ENCODE measurements around the gene PLXND1.

- TF ChIP-seq, protein P1, sequence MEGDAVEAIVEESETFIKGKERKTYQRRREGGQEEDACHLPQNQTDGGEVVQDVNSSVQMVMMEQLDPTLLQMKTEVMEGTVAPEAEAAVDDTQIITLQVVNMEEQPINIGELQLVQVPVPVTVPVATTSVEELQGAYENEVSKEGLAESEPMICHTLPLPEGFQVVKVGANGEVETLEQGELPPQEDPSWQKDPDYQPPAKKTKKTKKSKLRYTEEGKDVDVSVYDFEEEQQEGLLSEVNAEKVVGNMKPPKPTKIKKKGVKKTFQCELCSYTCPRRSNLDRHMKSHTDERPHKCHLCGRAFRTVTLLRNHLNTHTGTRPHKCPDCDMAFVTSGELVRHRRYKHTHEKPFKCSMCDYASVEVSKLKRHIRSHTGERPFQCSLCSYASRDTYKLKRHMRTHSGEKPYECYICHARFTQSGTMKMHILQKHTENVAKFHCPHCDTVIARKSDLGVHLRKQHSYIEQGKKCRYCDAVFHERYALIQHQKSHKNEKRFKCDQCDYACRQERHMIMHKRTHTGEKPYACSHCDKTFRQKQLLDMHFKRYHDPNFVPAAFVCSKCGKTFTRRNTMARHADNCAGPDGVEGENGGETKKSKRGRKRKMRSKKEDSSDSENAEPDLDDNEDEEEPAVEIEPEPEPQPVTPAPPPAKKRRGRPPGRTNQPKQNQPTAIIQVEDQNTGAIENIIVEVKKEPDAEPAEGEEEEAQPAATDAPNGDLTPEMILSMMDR (IDR thresholded peaks at IDR 0.05): no peak
- TF ChIP-seq EZH2 (IDR thresholded peaks at IDR 0.05) (no peak), EZH2phosphoT487 (IDR thresholded peaks at IDR 0.05) (no peak)
Observed at GRCh38 chr3:129579991-129580390, 26.5 kb downstream of the PLXND1 start.

All from neural progenitor cell (in vitro differentiated cells).